Stomach smooth muscle (tissue), 2 donors: Measurements from ENCODE around the gene MMAB.
"Not testable (repeated sequence)": the region's sequence is repeated elsewhere in the genome, so short reads cannot be mapped to it uniquely, and the experiment has no call there.

Experiments
- H3K27ac ChIP-seq: one replicate; pipeline ENCODE4 v1.7.0; 2013; ENCODE audit warnings: mild to moderate bottlenecking, low read length, inconsistent platforms
- H3K27me3 ChIP-seq, 2 donors: one replicate each; pipeline ENCODE4 v1.7.0; 2013; ENCODE audit warnings: low read length in 2 of 2; ENCODE audit not compliant: insufficient read depth in 2 of 2, control insufficient read depth in 1 of 2
- H3K36me3 ChIP-seq, 2 donors: one replicate each; pipeline ENCODE4 v1.7.0; 2013; ENCODE audit warnings: low read length in 2 of 2; ENCODE audit not compliant: control insufficient read depth in 2 of 2, insufficient read depth in 2 of 2
- H3K4me1 ChIP-seq: one replicate; pipeline ENCODE4 v1.7.0; 2013; ENCODE audit warnings: low read length; ENCODE audit not compliant: control insufficient read depth, insufficient read depth
- H3K4me3 ChIP-seq, 2 donors: one replicate each; pipeline ENCODE4 v1.7.0; 2013; ENCODE audit warnings: low read length in 2 of 2
- H3K9ac ChIP-seq, 2 donors: one replicate each; pipeline ENCODE4 v1.7.0; 2013; ENCODE audit warnings: low read length in 2 of 2, mild to moderate bottlenecking in 1 of 2
- H3K9me3 ChIP-seq, 2 donors: one replicate each; pipeline ENCODE4 v1.7.0; 2013; ENCODE audit warnings: low read length in 2 of 2; ENCODE audit not compliant: control insufficient read depth in 2 of 2
- donor health status: healthy.
- donor health status: Pancreatic carcinoma.

The MMAB gene

DNA sequence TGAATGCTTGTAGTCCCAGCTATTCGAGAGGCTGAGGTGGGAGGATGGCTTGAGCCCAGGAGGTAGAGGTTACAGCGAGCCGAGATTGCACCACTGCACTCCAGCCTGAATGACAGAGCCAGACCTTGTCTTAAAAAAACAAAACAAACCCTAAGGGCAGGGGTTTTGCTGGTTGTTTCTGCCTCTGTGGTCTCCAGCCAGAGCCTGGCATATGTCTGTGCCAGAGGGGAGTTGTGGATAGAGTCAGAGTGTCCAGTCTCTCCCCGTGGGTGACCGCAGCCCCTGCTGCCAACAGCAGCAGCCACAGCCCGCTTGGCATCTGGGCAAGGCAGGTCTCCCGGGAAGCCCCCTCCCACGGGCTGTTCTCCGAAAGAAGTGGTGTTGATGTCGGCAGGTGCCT, 37.9 kb upstream of the MMAB start:
- H3K27me3 ChIP-seq, result peaks cover 42 to 51% of the 10 kb centered on the region in 2 donors
- no peak overlapping the region for H3K27ac ChIP-seq
- no peaks in the 10 kb centered on the region for H3K9me3 ChIP-seq

DNA sequence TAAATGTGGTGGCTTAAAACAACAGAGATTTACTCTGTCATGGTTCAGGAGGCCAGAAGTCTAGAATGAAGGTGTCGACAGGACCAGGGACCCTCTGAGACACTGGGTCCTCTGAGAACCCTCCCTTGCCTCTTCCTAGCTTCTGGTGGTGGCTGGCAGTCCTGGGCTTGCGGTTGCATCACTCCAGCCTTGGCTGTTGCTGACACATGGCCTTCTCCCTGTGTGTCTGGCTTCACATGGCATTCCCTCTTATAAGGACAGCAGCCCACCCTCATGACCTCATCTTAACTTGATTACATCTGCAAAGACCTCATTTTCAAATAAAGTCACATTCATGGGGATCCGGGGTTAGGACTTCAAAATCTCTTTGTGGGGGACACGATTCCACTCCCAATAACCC, 37.2 kb upstream of the MMAB start:
- Histone ChIP-seq H3K27me3 (peaks cover 44 to 50% of the 10 kb centered on the region in 2 donors), H3K36me3 (no peaks in the 10 kb centered on the region), H3K9ac (no peak overlapping the region), H3K27ac (no peak overlapping the region), H3K4me1 (peaks cover 7% of the 10 kb centered on the region), H3K4me3 (no peak overlapping the region), H3K9me3 (no peaks in the 10 kb centered on the region)

More for the DNA sequence above, 37.9 kb upstream of the MMAB start:
- no peaks in the 10 kb centered on the region for H3K36me3 ChIP-seq
- no peak overlapping the region for H3K9ac ChIP-seq
- H3K4me1 ChIP-seq, result peaks cover 7% of the 10 kb centered on the region
- no peak overlapping the region for H3K4me3 ChIP-seq

DNA sequence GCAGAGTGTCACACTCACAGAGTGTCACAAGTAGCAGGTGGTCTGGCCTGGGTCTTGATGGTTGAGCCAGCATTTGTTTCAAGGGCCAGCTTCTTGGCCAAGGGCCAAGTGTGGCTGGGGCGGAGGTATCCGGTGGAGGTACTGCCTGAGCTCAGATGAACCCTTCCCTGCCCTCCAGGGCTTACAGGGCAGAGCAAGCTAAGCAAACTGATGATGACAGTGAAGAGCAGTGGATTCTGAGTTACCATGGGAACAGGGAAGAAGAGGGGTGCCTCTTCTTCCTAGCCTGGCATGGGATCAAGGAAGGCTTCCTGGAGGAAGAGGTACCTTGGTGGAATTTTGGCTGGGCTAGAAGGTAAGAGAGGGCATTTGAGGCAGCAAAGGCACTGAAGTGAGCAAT, 36.0 kb upstream of the MMAB start:
- Histone ChIP-seq H3K9me3 (no peaks in the 10 kb centered on the region), H3K4me1 (peaks cover 7% of the 10 kb centered on the region), H3K27ac (no peak overlapping the region), H3K27me3 (peaks cover 41 to 47% of the 10 kb centered on the region in 2 donors), H3K4me3 (no peak overlapping the region), H3K9ac (no peak overlapping the region), H3K36me3 (no peaks in the 10 kb centered on the region)

DNA sequence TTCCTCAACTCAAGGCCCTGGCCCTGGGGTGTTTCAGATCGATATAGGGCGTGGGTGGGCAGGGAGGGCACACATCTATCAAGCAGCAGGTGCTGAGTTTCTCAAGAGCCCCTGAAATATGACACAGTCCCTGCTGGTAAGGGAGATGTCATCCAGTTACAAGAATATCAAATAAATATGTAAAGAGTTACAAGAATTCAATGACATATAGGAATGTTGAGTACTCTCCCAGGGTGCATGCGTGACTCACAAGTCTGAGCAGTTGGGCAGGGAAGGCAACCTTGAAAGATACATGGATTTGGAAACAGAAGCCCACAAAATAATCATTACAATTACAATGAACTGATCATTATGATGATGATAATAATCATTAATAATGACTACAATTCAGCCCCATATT, 35.5 kb upstream of the MMAB start:
- Histone ChIP-seq H3K36me3 (no peaks in the 10 kb centered on the region), H3K27me3 (peaks cover 35 to 47% of the 10 kb centered on the region in 2 donors), H3K4me1 (peaks cover 7% of the 10 kb centered on the region), H3K9ac (no peak overlapping the region), H3K27ac (no peak overlapping the region), H3K4me3 (no peak overlapping the region), H3K9me3 (no peaks in the 10 kb centered on the region)

DNA sequence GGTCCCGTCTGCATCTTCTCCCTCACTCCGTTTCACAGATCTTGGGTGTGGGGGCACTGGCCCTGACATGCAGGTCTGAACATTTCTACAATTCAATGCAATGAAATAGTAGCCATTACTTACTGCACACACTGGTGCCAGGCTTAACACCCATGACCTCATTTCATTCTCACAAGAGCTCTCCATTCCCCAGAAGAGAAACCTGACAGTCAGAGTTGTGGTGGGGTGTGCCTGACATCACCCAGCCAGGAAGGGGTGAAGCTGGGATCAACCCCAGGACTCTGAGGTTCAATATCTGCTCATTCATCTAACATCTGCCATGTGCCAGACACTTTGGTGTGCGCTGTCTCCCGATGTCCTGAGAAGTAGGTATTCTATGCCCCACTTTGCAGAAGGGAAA, 35.0 kb upstream of the MMAB start:
- no peaks in the 10 kb centered on the region for H3K9me3 ChIP-seq
- no peak overlapping the region for H3K27ac ChIP-seq
- peaks cover 31 to 42% of the 10 kb centered on the region in 2 donors for H3K27me3 ChIP-seq
- peaks cover 7% of the 10 kb centered on the region for H3K4me1 ChIP-seq
- H3K36me3 ChIP-seq, result no peaks in the 10 kb centered on the region
- H3K9ac ChIP-seq, result no peak overlapping the region
- H3K4me3 ChIP-seq, result no peak overlapping the region

DNA sequence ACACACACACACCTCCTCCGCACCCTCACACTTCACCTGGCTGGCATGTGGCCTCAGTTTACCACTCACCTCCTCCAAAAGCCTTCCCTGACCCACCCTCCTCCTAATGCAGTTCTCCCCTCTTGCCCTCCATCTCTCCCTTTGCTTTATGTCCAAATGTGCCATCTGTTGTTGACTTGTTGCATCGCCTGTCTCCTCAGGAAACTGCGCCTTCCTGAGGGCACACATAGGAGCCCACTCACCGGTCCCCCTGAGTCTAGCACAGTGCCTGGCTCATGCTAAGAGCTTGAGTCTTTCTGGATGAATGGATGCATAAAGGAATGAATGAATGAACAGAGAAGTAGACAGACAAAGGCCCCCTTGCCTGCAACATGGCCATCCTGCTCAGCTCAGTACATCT, 34.3 kb upstream of the MMAB start:
- Histone ChIP-seq H3K9ac (no peak overlapping the region), H3K36me3 (no peaks in the 10 kb centered on the region), H3K27me3 (peaks cover 24 to 38% of the 10 kb centered on the region in 2 donors), H3K9me3 (no peaks in the 10 kb centered on the region), H3K4me3 (no peak overlapping the region), H3K4me1 (peaks cover 7% of the 10 kb centered on the region), H3K27ac (no peak overlapping the region)

DNA sequence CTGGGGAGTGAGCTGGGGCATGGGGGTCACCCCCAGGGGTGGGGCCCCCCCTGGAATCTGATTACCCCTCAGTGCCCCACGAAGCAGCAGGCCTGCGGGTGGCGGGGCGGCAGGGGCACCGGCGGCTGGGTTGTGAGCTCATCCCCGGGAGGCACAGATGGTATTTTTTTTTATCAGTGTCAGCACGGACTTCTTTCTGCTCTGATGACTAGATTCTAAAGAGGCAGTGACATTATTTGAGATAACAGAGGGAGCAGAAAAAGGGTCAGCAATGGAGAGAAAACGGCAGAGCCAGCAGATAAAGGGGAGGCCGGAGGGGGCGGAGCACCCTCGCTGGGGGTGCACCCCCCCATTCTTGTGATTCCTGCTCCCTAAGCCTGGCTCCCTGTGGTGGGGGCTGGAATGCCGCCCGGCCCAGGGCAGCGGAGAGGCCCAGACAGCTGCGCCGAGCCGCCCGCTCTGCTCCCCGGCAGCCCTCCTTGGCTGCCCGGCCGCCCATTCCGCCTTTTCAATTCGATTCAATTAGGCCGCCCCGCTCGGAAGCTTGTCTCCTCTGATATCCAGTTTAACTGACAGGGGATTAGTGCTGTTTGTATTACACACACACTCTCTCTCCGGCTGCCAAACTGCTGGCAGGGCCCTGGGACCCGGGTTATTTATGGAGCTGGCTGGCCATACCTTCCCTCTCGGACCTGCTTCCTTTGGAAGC, 33.2 kb upstream of the MMAB start:
- no peaks in the 10 kb centered on the region for H3K36me3 ChIP-seq
- H3K4me3 ChIP-seq, result no peak overlapping the region
- H3K27me3 ChIP-seq, result peaks cover 23 to 31% of the 10 kb centered on the region in 2 donors
- peaks cover 7% of the 10 kb centered on the region for H3K4me1 ChIP-seq
- no peak overlapping the region for H3K9ac ChIP-seq
- H3K9me3 ChIP-seq, result no peaks in the 10 kb centered on the region
- H3K27ac ChIP-seq, result no peak overlapping the region

DNA sequence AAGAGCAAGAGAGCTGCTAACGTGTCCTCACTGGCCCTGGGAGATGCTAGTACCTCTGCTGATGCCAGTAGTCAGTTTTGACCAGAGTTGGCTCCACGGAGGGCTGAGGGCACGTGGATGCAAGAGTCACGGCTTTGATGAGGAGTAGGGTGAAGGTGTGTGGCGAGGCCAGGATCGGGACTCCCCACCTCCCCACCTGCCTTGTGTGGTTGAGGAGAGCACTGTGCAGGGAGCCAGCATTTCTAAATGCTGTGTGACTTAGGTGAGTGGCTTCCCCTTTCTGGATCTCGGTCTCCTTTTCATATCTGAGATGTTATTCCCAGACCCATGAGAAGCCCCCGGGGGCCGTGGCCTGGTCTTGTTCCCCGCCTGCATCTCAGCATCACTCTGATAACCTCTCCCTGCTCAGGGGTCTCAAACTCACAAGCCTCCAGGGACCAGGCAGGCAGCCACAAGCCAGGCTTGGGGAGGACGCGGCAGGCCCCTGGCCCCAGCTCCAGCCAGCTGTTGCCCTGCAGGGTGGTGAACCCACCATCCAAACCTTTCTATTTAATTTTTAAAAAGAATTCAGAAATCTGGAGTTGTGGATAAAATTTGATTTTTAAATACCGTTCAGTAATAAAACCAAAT, 32.4 kb upstream of the MMAB start:
- Histone ChIP-seq H3K27me3 (peaks cover 23 to 26% of the 10 kb centered on the region in 2 donors), H3K4me1 (peaks cover 7% of the 10 kb centered on the region), H3K9me3 (no peaks in the 10 kb centered on the region), H3K27ac (no peak overlapping the region), H3K36me3 (no peaks in the 10 kb centered on the region), H3K4me3 (no peak overlapping the region), H3K9ac (no peak overlapping the region)

DNA sequence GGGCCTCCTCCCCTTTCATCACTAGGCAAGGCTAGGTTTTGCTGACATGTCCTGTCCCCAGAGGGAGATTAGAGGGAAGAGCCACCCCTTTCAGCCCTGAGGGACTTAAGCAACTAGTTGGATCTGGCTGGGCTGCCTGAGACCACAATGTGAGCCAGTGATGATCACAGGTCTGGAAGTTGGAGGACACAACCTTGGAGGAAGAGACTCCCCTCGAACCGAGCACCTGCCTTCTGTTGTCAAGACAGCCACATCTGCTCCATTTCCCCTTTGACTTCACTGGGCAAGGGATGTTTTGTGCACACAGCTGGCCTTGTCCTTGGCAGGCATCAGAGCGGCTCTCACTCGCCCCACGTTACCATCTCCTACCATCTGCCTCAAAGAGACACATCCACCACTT, 31.7 kb upstream of the MMAB start:
- Histone ChIP-seq H3K36me3 (no peaks in the 10 kb centered on the region), H3K9me3 (no peaks in the 10 kb centered on the region), H3K9ac (no peak overlapping the region), H3K4me1 (peaks cover 7% of the 10 kb centered on the region), H3K27ac (no peak overlapping the region), H3K27me3 (peaks cover 19 to 24% of the 10 kb centered on the region in 2 donors), H3K4me3 (no peak overlapping the region)

DNA sequence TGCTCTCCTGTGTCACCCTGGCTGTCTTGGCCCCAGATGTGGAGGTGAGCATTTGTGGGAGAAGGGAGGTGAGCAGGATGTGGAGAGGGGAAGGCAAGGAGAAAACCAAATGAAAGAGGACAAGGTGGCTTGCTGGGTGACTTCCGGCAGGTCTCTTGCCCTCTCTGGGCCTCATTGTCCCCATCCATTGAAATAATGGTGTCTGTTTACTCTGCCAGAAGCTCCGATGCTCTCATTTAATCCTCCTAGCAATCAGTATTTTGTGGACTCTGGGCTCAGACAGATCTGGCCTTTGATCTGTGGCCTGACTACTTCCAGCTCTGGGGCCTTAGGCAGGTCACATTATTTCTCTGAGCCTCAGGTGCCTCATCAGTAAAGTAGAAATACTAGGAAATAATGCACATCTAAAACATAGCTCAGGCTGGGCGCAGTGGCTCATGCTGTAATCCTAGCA, 30.9 kb upstream of the MMAB start:
- Histone ChIP-seq H3K9me3 (no peaks in the 10 kb centered on the region), H3K4me3 (no peak overlapping the region), H3K4me1 (peaks cover 7% of the 10 kb centered on the region), H3K9ac (no peak overlapping the region), H3K36me3 (no peaks in the 10 kb centered on the region), H3K27ac (no peak overlapping the region), H3K27me3 (peaks cover 16 to 18% of the 10 kb centered on the region in 2 donors)

DNA sequence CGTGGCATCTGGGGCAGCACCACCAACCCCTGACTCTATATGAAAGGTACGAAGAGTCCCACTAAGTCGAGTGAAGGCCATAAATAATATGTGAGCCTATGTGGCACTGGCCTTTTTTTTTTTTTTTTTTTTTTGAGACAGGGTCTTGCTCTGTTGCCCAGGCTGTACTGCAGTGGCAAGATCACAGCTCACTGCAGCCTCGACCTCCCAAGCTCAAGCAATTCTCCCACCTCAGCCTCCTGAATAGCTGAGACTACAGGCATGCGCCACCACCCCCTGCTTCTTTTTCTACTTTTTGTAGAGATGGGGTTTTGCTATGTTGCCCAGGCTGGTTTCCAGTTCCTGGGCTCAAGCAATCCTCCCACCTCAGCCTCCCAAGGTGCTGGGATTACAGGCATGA, 28.8 kb upstream of the MMAB start:
- H3K27ac ChIP-seq, H3K4me3 ChIP-seq, H3K27me3 ChIP-seq, H3K9me3 ChIP-seq, H3K36me3 ChIP-seq, H3K9ac ChIP-seq: not testable (repeated sequence)
- peaks cover 13% of the 10 kb centered on the region for H3K4me1 ChIP-seq
